Liver (tissue), 3 donors: Measurements from ENCODE around the gene SLCO4A1.

ENCODE experiments used
- ATF3 ChIP-seq: IDR thresholded peaks from 2 replicates; pipeline ENCODE4 v1.6.1; 2016; ENCODE audit warnings: antibody characterized with exemption
- EGR1 ChIP-seq, 2 donors: IDR thresholded peaks; 2 replicates each; pipeline ENCODE4 v1.6.1; 2016 to 2018; ENCODE audit warnings: antibody characterized with exemption in 2 of 2, low read depth in 2 of 2
- GABPA ChIP-seq, 2 donors: IDR thresholded peaks in 1 of 2; conservative IDR thresholded peaks in 1 of 2; 2 replicates each; pipeline ENCODE4 v1.6.1; 2016; ENCODE audit warnings: antibody characterized with exemption in 2 of 2, mild to moderate bottlenecking in 1 of 2, moderate library complexity in 1 of 2
- HNF4G ChIP-seq: IDR thresholded peaks from 2 replicates; pipeline ENCODE4 v1.6.1; 2016; ENCODE audit warnings: antibody characterized with exemption
- JUND ChIP-seq, 2 donors: IDR thresholded peaks; 2 replicates each; pipeline ENCODE4 v1.6.1; 2016; ENCODE audit warnings: antibody characterized with exemption in 2 of 2
- MAX ChIP-seq: IDR thresholded peaks from 2 replicates; pipeline ENCODE4 v1.6.1; 2016; ENCODE audit warnings: antibody characterized with exemption
- RAD21 ChIP-seq, 2 donors: IDR thresholded peaks; 2 replicates each; pipeline ENCODE4 v1.6.1; 2016; ENCODE audit warnings: antibody characterized with exemption in 2 of 2, mild to moderate bottlenecking in 2 of 2
- REST ChIP-seq: IDR thresholded peaks from 2 replicates; pipeline ENCODE4 v1.6.1; 2016; ENCODE audit warnings: antibody characterized with exemption, mild to moderate bottlenecking
- RXRA ChIP-seq, 2 donors: IDR thresholded peaks; 2 replicates each; pipeline ENCODE4 v1.6.1; 2017 to 2018; ENCODE audit warnings: antibody characterized with exemption in 2 of 2, mild to moderate bottlenecking in 1 of 2
- SP1 ChIP-seq: IDR thresholded peaks from 2 replicates; pipeline ENCODE4 v1.6.1; 2018; ENCODE audit warnings: antibody characterized with exemption, mild to moderate bottlenecking
- TAF1 ChIP-seq: conservative IDR thresholded peaks from 2 replicates; pipeline ENCODE4 v1.6.1; 2016; ENCODE audit warnings: antibody characterized with exemption, mild to moderate bottlenecking
- YY1 ChIP-seq: IDR thresholded peaks from 2 replicates; pipeline ENCODE4 v1.6.1; 2016; ENCODE audit warnings: antibody characterized with exemption, mild to moderate bottlenecking
- TF ChIP-seq, protein P1 (sequence below): fragments of 150-350 bp; IDR thresholded peaks from 2 replicates; pipeline ENCODE4 v1.5.1; 2017; ENCODE audit warnings: improper control_type of control experiment, low read depth, low read length; ENCODE audit not compliant: missing input control
- TF ChIP-seq, protein P2 (sequence below): IDR thresholded peaks from 2 replicates; pipeline ENCODE4 v1.6.1; 2016; ENCODE audit warnings: antibody characterized with exemption
- donor health status: healthy.
- donor health status: healthy.

DNA sequence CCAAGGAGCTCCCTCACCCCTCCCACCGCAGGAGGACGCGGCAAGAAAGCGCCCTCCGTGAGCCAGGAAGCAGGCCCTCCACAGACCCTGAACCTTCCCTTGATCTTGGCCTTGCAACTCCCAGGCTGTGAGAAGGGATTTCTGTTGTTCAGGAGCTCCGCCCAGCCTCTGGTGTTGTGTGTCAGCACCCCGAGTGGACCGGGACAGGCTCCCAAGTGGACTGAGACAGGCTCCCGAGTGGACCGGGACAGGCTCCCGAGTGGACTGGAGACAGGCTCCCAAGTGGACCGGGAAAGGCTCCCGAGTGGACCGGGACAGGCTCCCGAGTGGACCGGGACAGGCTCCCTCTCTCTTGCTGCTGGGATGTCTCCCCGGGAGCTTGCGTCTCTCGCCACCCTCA is 57.0 kb downstream of the SLCO4A1 start:
- TF ChIP-seq SP1 (no peak), JUND (IDR thresholded peaks at IDR 0.05) (no peak), MAX (no peak), EGR1 (IDR thresholded peaks at IDR 0.05; ENCODE audit: low read depth in 2 of 2) (no peak), YY1 (no peak), RAD21 (IDR thresholded peaks at IDR 0.05) (no peak), GABPA (IDR thresholded peaks at IDR 0.05 in 1 of 2, conservative IDR thresholded peaks at IDR 0.05 in 1 of 2) (no peak), REST (no peak), ATF3 (no peak), RXRA (IDR thresholded peaks at IDR 0.05) (no peak), HNF4G (no peak), TAF1 (no peak)
- TF ChIP-seq, protein P1, sequence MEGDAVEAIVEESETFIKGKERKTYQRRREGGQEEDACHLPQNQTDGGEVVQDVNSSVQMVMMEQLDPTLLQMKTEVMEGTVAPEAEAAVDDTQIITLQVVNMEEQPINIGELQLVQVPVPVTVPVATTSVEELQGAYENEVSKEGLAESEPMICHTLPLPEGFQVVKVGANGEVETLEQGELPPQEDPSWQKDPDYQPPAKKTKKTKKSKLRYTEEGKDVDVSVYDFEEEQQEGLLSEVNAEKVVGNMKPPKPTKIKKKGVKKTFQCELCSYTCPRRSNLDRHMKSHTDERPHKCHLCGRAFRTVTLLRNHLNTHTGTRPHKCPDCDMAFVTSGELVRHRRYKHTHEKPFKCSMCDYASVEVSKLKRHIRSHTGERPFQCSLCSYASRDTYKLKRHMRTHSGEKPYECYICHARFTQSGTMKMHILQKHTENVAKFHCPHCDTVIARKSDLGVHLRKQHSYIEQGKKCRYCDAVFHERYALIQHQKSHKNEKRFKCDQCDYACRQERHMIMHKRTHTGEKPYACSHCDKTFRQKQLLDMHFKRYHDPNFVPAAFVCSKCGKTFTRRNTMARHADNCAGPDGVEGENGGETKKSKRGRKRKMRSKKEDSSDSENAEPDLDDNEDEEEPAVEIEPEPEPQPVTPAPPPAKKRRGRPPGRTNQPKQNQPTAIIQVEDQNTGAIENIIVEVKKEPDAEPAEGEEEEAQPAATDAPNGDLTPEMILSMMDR: no peak
- TF ChIP-seq, protein P2, sequence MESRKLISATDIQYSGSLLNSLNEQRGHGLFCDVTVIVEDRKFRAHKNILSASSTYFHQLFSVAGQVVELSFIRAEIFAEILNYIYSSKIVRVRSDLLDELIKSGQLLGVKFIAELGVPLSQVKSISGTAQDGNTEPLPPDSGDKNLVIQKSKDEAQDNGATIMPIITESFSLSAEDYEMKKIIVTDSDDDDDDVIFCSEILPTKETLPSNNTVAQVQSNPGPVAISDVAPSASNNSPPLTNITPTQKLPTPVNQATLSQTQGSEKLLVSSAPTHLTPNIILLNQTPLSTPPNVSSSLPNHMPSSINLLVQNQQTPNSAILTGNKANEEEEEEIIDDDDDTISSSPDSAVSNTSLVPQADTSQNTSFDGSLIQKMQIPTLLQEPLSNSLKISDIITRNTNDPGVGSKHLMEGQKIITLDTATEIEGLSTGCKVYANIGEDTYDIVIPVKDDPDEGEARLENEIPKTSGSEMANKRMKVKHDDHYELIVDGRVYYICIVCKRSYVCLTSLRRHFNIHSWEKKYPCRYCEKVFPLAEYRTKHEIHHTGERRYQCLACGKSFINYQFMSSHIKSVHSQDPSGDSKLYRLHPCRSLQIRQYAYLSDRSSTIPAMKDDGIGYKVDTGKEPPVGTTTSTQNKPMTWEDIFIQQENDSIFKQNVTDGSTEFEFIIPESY: no peak
